ENCODE results near the gene NPC1. TPM values are rescaled to one million over a fixed set of nuclear protein-coding genes. Genes with fewer than 3 reads are reported as not detected.

NPC1 gene
- total and polyA plus RNA-seq, 2 of the 8 experiments (the other 6 are each of a cell fraction or from before 2014, with no cell fraction given): 34.1 to 39.5 TPM

GRCh38 chr18:23608211-23608610 is 21.9 kb upstream of the NPC1 start:
- TF ChIP-seq BRCA1 (IDR thresholded peaks at IDR 0.05; ENCODE audit: low read depth, low read length) (no peak), POU5F1 (IDR thresholded peaks at IDR 0.05; ENCODE audit: low read depth, low read length) (no peak)
- no peak overlapping the region for H2AK5ac ChIP-seq (ENCODE audit: low read depth, low read length)
- H3K79me1 ChIP-seq (ENCODE audit: low read depth, low read length): no peaks in the 10 kb centered on the region
- WGBS, 2 experiments (ENCODE audit: extremely low coverage in 1 of 2, insufficient coverage in 1 of 2, insufficient read length in 1 of 2, insufficient replicate concordance in 2 of 2, low coverage in 1 of 2, low lambda C conversion rate in 2 of 2, missing lambda C conversion rate in 1 of 2): 89% methylated on average over 2 of the region's 2 CpGs; no CpG with 5 or more reads in 1 of the 2 experiments
- POLR2A ChIA-PET (ENCODE audit: partially characterized antibody): interaction anchor here (0.7 kb wide), 1 partner anchor 10 kb away, joined by 4 read pairs; no protein-coding TSS in a partner anchor
- no peak overlapping the region for H2BK15ac ChIP-seq (ENCODE audit: low read length)
- H3K79me2 ChIP-seq (ENCODE audit: control insufficient read depth in 1 of 2, insufficient read depth in 2 of 2, low read length in 2 of 2): no peaks in the 10 kb centered on the region
- no peak overlapping the region for H4K5ac ChIP-seq (ENCODE audit: insufficient read length, low read depth, low read length)
- H2AFZ ChIP-seq (ENCODE audit: low read length): no peak overlapping the region
- no peaks in the 10 kb centered on the region for H3K4me1 ChIP-seq (replicated peaks in 1 of 4; ENCODE audit: control insufficient read depth in 3 of 4, insufficient read depth in 4 of 4, low read length in 3 of 4)
- H3K4me3 ChIP-seq (ENCODE audit: extremely low read depth in 1 of 4, insufficient read depth in 2 of 4, low read depth in 3 of 4, low read length in 4 of 4): no peak overlapping the region
- no peak overlapping the region for H3K56ac ChIP-seq (replicated peaks; ENCODE audit: insufficient read length, low read depth, low read length)
- H3K9me3 ChIP-seq (ENCODE audit: insufficient read depth in 2 of 2, low read depth in 1 of 2, low read length in 1 of 2): no peaks in the 10 kb centered on the region
- H4K20me1 ChIP-seq (replicated peaks in 1 of 2; ENCODE audit: control insufficient read depth in 1 of 2, insufficient read depth in 2 of 2, low read length in 2 of 2): no peaks in the 10 kb centered on the region
- no peaks in the 10 kb centered on the region for H3K23me2 ChIP-seq (ENCODE audit: low read depth, low read length)
- DNase-seq (ENCODE audit: low read depth in 1 of 2, low spot score in 2 of 2) (no peak), FAIRE-seq (no peak)
- no peak overlapping the region for H3K27ac ChIP-seq (ENCODE audit: low read depth, low read length)
- no peak overlapping the region for H3K9ac ChIP-seq (replicated peaks in 1 of 4; ENCODE audit: extremely low read depth in 1 of 4, low read depth in 3 of 4, low read length in 3 of 4)
- no peaks in the 10 kb centered on the region for H3K36me3 ChIP-seq (ENCODE audit: control insufficient read depth in 2 of 4, insufficient read depth in 4 of 4, low read length in 3 of 4)
- H3K18ac ChIP-seq (ENCODE audit: extremely low read depth, low read length): no peak overlapping the region
- H2BK5ac ChIP-seq (ENCODE audit: low read depth, low read length): no peak overlapping the region
- H3K27me3 ChIP-seq (replicated peaks in 1 of 4; ENCODE audit: control insufficient read depth in 3 of 4, extremely low read depth in 1 of 4, insufficient read depth in 3 of 4, low read length in 3 of 4): no peaks in the 10 kb centered on the region; a peak in 1 of 7 replicates
- H4K91ac ChIP-seq (replicated peaks; ENCODE audit: insufficient read length, low read length): no peak overlapping the region
- no peak overlapping the region for H3K4ac ChIP-seq (replicated peaks; ENCODE audit: insufficient read length, low read depth, low read length)
- no peak overlapping the region for H2BK20ac ChIP-seq (ENCODE audit: low read length)
- CTCF ChIA-PET (ENCODE audit: partially characterized antibody): interaction anchor here (0.9 to 2.2 kb wide), 4 partner anchors 10 to 17 kb away, joined by 3 to 7 read pairs (median 4); no protein-coding TSS in a partner anchor
- no peak overlapping the region for H3K4me2 ChIP-seq (ENCODE audit: insufficient read depth in 1 of 2, low read depth in 2 of 2, low read length in 2 of 2)
- H4K8ac ChIP-seq (ENCODE audit: extremely low read depth, insufficient read depth, low read length): no peak overlapping the region
- no peak overlapping the region for H3K23ac ChIP-seq (ENCODE audit: insufficient read length)
- H3K14ac ChIP-seq (ENCODE audit: insufficient read length): no peak overlapping the region
- no peak overlapping the region for H2BK12ac ChIP-seq (ENCODE audit: low read depth, low read length)
- no peak overlapping the region for H2BK120ac ChIP-seq (replicated peaks; ENCODE audit: low read depth, low read length)

All from H1 (cell line).